Stimulated activated CD8-positive, alpha-beta memory T cell treated with anti-CD3 and anti-CD28 coated beads, Interleukin-7, amount 100 ng/mL, for 24 hours (primary cell): ENCODE data around the gene SLC16A6.
"Not testable (repeated sequence)": the region's sequence is repeated elsewhere in the genome, so short reads cannot be mapped to it uniquely, and the experiment has no call there.

Source experiments
- DNase-seq: peaks from one replicate; pipeline ENCODE4 v3.0.0-alpha.2; 2020; ENCODE audit warnings: low read depth

Gene SLC16A6

GRCh38 chr17:68219429-68219828, 71.5 kb downstream of the SLC16A6 start:
- DNase-seq: not testable (repeated sequence)
